ENCODE measurements around the gene SCN2B. TPM values are rescaled to one million over a fixed set of nuclear protein-coding genes. Genes with fewer than 3 reads are reported as not detected.

SCN2B gene
- total and polyA plus RNA-seq, 5 experiments from 2014 or later: not detected

DNA sequence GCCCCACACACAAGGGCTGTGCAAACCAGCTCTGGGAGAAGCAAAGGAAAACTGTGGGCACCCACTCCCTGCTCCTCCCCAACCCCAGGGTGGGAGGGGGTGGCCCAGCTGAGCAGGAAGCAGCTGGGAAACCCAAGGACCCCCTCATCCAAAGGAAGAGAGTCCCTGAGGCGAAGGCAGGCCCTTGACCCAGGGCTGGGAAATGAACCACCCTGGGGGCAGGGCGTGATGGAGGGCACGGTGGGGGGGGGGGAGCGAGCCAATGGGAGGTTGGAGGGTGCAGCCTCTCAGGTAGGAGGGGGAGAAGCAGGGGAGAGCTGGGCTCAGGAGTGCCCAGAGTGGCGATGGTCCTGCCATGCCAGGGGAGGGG lies 40.7 kb downstream of the SCN2B start:
- Mint-ChIP-seq H3K9me3 (no peaks in the 10 kb centered on the region), H3K4me1 (peaks cover 0 to 2% (median 0%) of the 10 kb centered on the region in 4 donors), H3K27me3 (peaks cover 11 to 39% (median 18%) of the 10 kb centered on the region in 5 donors), H3K4me3 (no peak overlapping the region), H3K36me3 (no peaks in the 10 kb centered on the region), H3K27ac (no peak overlapping the region)
- DNase-seq (no peak), ATAC-seq (no peak)
- POLR2A ChIA-PET: no interaction called here

DNA sequence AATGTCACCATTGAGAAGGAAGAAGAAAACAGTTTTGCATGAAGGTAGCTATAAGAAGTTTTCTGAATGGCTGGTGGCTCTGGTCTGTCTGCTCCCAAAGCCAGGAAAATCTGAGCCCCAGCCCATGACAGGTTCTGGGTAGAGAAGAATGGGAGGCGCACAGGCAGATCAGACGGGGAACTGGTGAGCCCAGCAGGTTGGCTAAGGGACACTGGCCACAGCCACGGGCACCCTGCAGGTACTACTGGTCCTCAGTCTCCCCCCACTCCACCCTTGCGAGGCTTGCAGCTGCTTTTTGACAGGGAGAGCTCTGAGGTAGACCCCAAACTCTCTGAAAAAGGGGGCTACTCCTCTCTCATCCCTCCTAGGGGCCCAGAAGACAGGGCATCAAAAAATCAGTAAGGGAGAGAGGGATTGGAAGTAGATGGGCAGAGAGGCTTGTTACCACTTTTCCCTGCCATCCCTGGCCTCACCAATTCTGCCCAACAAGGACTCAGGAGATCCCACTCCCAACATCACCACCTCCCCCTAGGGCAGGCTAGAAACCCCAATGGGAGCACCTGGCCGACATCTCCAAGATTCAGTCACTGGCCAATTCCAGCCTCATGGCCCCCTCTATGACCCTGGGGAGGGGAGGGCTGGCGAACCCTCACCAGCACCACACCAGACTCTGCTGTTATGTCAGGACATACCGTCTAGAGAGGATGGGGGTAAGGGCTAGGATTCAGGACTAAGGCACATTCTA lies 41.2 kb downstream of the SCN2B start:
- ATAC-seq (no peak), DNase-seq (peak in 1 of 10 donors; percentile 58)
- H3K4me3 Mint-ChIP-seq: no peak overlapping the region
- peaks cover 0 to 2% (median 0%) of the 10 kb centered on the region in 4 donors for H3K4me1 Mint-ChIP-seq
- no peaks in the 10 kb centered on the region for H3K36me3 Mint-ChIP-seq
- no peak overlapping the region for H3K27ac Mint-ChIP-seq
- no peaks in the 10 kb centered on the region for H3K9me3 Mint-ChIP-seq
- POLR2A ChIA-PET: no interaction called here
- peaks cover 9 to 34% (median 13%) of the 10 kb centered on the region in 5 donors for H3K27me3 Mint-ChIP-seq

DNA sequence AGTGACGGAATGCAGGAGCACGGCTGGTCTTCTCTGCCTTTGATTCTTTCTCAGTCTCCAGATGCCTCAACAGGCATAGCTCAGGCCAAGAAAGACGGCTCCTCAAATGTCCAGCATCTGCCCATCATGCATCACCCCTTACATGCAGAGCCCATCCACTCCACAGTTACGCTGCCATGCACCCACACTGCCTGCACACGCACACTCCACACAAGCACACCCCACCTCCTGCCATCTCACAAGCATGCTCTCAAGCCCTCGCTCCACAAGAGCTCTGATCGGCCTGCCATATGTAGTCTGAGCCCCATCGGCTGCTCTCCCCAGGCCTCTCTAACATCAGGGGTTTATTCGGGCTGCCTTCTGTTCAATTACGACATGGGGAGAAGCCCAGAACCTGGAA lies 42.6 kb downstream of the SCN2B start:
- H3K4me3 Mint-ChIP-seq: no peak overlapping the region
- peaks cover 4 to 25% (median 10%) of the 10 kb centered on the region in 5 donors for H3K27me3 Mint-ChIP-seq
- POLR2A ChIA-PET: no interaction called here
- DNase-seq (no peak), ATAC-seq (no peak)
- no peak overlapping the region for H3K27ac Mint-ChIP-seq
- no peaks in the 10 kb centered on the region for H3K36me3 Mint-ChIP-seq
- peaks cover 0 to 2% (median 0%) of the 10 kb centered on the region in 4 donors for H3K4me1 Mint-ChIP-seq
- H3K9me3 Mint-ChIP-seq: no peaks in the 10 kb centered on the region

DNA sequence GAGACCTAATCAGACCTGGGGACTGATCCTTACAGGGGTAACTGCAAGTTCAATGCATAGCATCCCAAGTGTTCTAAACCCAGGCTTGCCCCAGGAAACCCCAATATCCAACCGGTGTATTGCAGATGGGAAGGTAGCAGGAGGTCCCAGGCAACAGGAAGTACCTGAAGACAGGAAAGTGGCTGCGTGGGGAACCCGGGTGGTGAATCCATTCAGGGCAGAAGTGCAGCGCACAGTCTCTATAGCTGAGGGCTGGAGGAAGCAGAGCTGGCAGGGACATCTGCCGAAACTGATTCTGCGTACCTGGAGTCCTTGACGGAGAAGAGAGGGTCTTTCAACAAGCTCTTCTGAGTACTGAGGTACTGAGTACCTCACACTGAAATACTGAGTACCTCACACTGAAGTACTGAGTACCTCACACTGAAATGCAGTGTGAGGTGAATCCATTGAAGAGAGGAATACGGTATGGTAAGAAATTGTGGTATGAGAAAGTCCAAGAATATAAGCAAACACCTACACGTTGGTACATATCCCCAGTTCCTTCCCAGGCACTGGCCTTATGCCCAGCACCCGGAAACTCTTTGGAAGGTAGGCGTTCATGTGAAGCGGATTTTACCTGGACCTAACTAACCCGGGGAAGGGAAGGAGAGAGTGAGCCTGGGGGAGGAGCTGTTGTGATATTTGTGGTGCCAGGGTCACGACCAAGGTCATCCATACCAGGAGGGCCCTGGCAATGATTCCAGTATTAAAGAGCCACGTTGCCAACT lies 43.9 kb downstream of the SCN2B start:
- Mint-ChIP-seq H3K4me1 (peaks cover 0 to 2% (median 0%) of the 10 kb centered on the region in 4 donors), H3K36me3 (no peaks in the 10 kb centered on the region), H3K4me3 (no peak overlapping the region), H3K27ac (peak overlapping the region in 1 of 10 donors; percentile 35), H3K27me3 (peaks cover 4 to 20% (median 12%) of the 10 kb centered on the region in 5 donors), H3K9me3 (no peaks in the 10 kb centered on the region)
- DNase-seq (peak in 1 of 10 donors; percentile 50), ATAC-seq (no peak)
- POLR2A ChIA-PET: no interaction called here

DNA sequence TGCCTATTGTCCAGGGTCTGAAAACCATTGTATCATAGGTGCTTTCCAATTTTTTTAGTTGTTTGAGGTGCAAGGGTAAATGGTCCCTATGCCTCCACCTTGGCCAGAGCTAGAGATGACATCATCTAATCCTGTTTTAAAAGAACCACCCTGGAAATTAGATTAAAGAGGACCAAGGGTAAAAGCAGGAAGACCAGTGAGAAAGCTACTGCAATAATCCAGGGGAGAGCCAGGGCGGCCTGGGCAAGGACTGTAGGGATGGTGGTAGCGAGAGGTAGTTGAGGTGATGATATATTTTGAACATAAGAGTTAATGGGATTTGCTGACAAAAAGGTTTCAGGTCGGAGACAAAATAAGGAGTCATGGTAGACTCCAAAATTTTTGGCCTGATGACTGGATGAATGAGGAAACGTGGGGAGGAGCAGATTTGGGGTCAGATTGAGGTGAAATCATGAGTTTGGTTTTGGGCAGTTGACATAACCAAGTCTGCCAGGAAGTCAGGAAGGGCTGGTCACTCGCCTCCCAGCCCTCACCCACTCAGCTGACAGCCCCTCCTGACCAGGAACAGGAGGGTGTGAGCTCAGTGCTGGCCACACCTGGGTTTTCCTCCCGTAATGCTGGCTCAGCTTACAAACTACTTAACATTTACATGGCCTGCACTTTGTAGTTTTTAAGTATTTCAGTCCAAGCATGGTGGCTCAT lies 46.8 kb downstream of the SCN2B start:
- no peak for ATAC-seq
- POLR2A ChIA-PET: no interaction called here
- no peak overlapping the region for H3K27ac Mint-ChIP-seq
- no peaks in the 10 kb centered on the region for H3K4me1 Mint-ChIP-seq
- H3K9me3 Mint-ChIP-seq: no peaks in the 10 kb centered on the region
- no peak for DNase-seq
- H3K27me3 Mint-ChIP-seq: peaks cover under 1 to 16% (median 8%) of the 10 kb centered on the region in 5 donors
- no peaks in the 10 kb centered on the region for H3K36me3 Mint-ChIP-seq
- H3K4me3 Mint-ChIP-seq: no peak overlapping the region

DNA sequence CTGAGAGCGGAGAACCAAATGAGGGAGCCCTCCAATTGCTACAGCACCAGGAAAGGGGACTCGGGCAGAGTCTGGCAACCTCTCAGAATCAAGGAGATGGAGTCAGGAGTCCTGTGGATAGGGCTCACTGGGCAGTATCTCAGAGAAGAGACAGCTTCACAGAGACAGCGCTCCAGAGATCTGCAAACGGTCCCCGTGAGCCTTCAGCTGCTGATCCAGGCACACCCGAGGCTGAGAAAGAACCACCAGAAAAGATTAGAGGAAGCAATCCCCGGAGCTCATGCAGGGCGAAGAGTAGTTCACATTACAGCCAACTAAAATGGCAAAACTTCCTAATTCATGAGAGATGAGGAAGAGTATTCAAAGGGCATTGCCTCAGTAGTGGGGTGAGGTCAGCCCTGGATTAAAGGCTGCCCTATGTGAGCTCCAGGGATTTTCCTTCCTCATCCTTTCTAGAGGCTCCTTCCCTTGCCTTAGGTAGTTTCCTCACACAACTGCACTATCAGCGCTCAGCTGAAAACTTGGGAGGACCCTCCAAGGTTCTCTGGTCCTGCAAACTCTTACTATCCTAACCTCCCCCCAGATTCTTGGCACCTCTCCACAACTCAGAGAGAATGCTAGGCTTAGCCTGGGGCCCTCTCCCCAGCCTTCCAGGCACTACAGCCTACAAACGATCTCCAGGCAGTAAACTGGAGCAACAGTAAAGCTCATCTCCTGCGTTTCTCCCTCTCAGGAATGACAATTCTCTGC lies 47.5 kb downstream of the SCN2B start:
- H3K4me1 Mint-ChIP-seq: no peaks in the 10 kb centered on the region
- ATAC-seq: no peak
- no peak overlapping the region for H3K27ac Mint-ChIP-seq

DNA sequence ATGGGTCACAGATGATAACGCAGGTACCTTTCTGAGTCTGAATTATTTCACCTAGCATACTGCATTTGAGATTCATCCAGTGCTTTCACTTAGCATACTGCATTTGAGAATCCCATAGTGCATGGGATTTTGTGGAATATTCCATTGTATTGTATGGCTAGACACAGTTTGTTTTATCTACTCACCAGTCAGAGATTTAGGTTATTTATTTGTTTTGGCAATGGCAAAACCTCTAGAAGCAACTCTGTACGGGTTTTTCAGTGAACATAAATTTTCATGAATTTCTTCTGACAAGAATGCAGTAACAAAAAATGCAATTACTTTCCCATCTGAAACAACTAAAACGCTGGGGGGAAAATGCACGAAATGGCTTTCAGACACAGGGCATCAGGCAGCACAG lies 48.1 kb downstream of the SCN2B start:
- Mint-ChIP-seq H3K27ac (no peak overlapping the region), H3K4me3 (no peak overlapping the region), H3K27me3 (peaks cover 0 to 13% (median 8%) of the 10 kb centered on the region in 5 donors), H3K9me3 (no peaks in the 10 kb centered on the region), H3K36me3 (no peaks in the 10 kb centered on the region), H3K4me1 (no peaks in the 10 kb centered on the region)
- DNase-seq: no peak
- POLR2A ChIA-PET: interaction anchor here (1.1 kb wide), 1 partner anchor 10 kb away, joined by 3 read pairs; no protein-coding TSS in a partner anchor
- ATAC-seq: no peak

More for the DNA sequence above, 47.5 kb downstream of the SCN2B start:
- no peaks in the 10 kb centered on the region for H3K9me3 Mint-ChIP-seq
- no peak for DNase-seq
- no peaks in the 10 kb centered on the region for H3K36me3 Mint-ChIP-seq
- no peak overlapping the region for H3K4me3 Mint-ChIP-seq
- peaks cover 0 to 14% (median 8%) of the 10 kb centered on the region in 5 donors for H3K27me3 Mint-ChIP-seq
- POLR2A ChIA-PET: interaction anchor here (1.1 kb wide), 1 partner anchor 10 kb away, joined by 3 read pairs; no protein-coding TSS in a partner anchor

DNA sequence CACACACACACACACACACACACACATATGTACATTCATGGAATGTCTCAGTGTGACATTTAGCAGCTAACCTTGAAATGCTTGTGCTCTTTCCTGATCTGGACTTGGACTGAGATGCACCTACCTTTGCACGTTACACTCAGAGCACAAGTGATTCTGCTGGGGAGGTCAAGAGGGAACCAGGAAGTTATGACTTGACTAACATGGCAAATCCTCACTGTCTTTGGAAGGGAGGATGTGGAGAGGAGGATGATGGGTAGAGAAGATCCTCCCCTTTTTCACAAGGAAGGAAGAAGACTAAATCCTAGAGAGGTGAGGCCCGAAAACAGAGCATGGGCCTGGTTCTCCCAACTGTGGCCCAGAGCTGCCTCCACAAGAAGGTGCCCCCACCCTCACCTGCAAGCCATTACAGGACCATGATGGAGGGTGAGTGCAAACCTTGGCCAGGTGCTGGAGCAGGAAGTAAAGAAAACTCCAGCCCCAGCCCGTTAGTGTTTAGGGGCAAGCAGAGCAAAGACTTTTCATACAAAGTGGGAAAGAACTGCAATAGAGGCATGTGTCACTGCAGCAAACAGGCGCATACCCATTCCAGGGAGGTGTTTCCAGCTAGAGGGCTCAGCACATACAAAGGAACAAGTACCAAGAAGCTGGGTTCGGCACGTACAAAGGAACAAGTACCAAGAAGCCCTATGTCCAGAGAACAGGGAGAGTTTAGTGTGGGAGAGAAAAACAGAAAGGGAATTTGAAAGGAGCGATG lies 50.2 kb downstream of the SCN2B start:
- no peaks in the 10 kb centered on the region for H3K4me1 Mint-ChIP-seq
- H3K27me3 Mint-ChIP-seq: peaks cover 0 to 13% (median 8%) of the 10 kb centered on the region in 5 donors
- no peaks in the 10 kb centered on the region for H3K9me3 Mint-ChIP-seq
- H3K27ac Mint-ChIP-seq: peak overlapping the region in 1 of 10 donors; percentile 18
- H3K36me3 Mint-ChIP-seq: no peaks in the 10 kb centered on the region
- POLR2A ChIA-PET: interaction anchor here (1.0 kb wide), 1 partner anchor 13 kb away, joined by 5 read pairs; no protein-coding TSS in a partner anchor
- DNase-seq: no peak
- H3K4me3 Mint-ChIP-seq: no peak overlapping the region
- ATAC-seq: no peak

DNA sequence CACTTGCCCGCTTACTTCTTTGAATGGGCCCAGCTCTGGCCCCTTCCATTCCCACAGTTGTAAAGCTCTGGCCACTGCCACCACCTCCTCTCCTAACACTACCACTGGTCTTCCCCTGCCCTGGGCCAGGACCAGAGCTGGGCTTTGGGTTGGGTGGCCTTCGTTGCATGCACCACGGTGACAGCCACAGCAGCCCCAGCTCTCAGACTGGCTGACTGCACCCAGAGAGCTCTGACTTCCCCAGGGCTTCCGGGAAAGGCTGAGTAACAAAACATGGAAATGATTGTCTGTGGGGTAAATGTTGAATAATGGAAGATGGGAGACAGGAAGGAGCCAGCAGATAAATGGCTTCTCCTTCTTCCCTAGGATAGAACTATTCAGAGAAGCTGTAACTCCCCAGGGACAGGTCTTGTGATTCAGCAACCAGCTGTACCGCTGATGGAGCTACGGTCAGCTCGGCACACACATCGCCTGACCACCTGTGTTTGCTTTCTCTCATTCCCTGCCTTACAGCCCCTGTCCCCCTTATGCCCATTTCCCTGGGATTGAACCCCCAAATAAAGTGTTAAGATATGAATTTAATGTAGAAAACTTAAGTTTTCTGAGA lies 51.4 kb downstream of the SCN2B start:
- Mint-ChIP-seq H3K4me3 (no peak overlapping the region), H3K4me1 (no peaks in the 10 kb centered on the region), H3K27ac (no peak overlapping the region), H3K36me3 (peaks cover 0 to 7% (median 3%) of the 10 kb centered on the region in 3 donors), H3K27me3 (peaks cover 0 to 13% (median 8%) of the 10 kb centered on the region in 5 donors), H3K9me3 (peaks cover 0 to 8% (median 0%) of the 10 kb centered on the region in 9 donors)
- ATAC-seq (no peak), DNase-seq (no peak)
- POLR2A ChIA-PET: interaction anchor here (1.0 kb wide), 1 partner anchor 11 kb away, joined by 5 read pairs; no protein-coding TSS in a partner anchor

DNA sequence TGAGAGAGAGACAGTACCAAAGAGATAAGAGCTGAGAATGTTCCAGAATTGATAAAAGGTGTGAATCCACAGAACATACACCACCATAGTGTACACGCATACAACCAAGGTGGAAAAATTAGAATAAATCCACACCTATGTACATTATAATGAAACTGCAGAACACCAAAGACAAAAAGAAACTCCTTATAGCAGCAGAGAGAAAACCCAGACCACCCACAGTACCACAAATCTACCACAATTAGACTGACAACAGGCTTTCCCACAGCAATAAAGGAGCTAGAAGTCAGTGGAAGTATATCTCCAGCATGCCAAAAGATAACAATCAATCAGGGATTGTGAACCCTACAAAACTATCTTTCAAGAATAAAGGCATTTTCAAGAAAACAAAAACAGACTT lies 55.6 kb downstream of the SCN2B start:
- ATAC-seq (no peak), DNase-seq (no peak)
- peaks cover 10 to 20% (median 15%) of the 10 kb centered on the region in 4 donors for H3K4me1 Mint-ChIP-seq
- H3K9me3 Mint-ChIP-seq: peaks cover 0 to 8% (median 0%) of the 10 kb centered on the region in 9 donors
- H3K27ac Mint-ChIP-seq: no peak overlapping the region
- H3K36me3 Mint-ChIP-seq: peaks cover 0 to 7% (median 3%) of the 10 kb centered on the region in 3 donors
- H3K27me3 Mint-ChIP-seq: peaks cover 0 to 4% (median 0%) of the 10 kb centered on the region in 5 donors
- H3K4me3 Mint-ChIP-seq: no peak overlapping the region
- POLR2A ChIA-PET: no interaction called here

Measured in naive thymus-derived CD8-positive, alpha-beta T cell (primary cell).